HG02981 (cell line): ENCODE measurements around the gene ABCC1.
"Not testable (repeated sequence)": the region's sequence is repeated elsewhere in the genome, so short reads cannot be mapped to it uniquely, and the experiment has no call there.

Experiments
- ATAC-seq: cut with Tn5 transposase; IDR thresholded peaks from one replicate; pipeline ENCODE4 v1.9.1; 2021; ENCODE audit warnings: mild to moderate bottlenecking, moderate library complexity; ENCODE audit not compliant: unreplicated experiment

Gene ABCC1

DNA sequence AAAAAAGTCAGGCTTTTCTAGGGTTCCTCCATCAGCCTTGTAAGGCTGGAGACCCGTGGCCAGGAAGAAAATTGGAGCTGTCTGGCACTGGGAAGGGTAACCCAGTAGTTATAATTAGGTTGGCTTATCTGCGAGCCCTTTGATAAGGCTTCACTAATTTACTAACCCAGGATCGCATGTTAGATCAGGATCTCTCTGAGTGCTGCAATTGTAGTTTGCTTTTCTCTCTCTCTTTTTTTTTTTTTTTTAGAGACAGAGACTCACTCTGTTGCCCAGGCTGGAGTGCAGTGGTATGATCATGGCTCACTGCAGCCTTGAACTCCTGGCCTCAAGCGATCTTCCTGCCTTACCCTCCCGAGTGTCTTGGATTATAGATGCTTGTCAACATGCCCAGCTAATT, 17.0 kb downstream of the ABCC1 start:
- no peak for ATAC-seq

- ATAC-seq: no peak
Measured at GRCh38 chr16:15966836-15967546, 17.6 kb downstream of the ABCC1 start.

DNA sequence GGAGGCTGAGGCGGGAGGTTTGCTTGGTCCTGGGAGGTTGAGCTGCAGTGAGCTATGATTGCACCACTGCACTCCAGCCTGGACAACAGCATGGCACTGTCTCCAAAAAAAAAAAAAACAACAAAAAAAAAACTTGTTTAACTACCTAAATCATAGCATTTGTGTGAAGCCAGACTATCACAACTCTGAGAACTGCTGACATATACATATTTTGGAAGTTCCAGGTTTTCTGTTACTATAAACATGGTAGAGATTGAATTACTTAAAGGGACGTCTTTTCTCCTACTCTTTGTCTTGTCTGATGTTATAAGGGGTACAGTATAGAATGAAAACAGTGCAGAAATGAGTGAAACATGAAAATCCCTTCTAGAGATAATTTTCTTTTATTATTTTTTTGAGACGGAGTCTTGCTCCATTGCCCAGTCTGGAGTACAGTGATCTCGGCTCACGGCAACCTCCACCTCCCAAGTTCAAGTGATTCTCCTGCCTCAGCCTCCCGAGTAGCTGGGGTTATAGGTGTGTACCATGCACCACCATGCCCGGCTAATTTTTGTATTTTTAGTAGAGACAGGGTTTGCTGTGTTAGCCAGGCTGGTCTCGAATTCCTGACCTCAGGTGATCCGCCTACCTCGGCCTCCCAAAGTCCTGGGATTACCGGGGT, 18.4 kb downstream of the ABCC1 start:
- no peak for ATAC-seq

DNA sequence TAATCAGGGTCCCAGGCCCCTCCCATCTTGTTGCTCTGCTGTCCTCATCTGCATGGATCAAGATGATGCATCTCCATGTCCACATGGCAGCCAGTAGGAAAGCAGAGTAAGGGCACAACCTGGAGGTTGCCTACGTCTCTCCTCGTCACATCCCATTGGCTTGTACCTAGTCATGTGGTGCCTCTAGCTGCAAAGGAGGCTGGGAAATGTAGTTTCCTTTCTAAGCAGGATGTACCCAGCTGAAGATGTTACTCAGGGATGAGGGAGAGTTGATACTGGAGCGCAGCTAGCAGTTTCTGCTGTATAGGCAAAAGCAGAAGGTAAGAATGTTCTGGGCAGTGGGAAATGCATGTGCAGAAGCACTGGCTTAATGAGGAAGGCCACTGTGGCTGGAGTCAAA, 20.8 kb downstream of the ABCC1 start:
- ATAC-seq: no peak

DNA sequence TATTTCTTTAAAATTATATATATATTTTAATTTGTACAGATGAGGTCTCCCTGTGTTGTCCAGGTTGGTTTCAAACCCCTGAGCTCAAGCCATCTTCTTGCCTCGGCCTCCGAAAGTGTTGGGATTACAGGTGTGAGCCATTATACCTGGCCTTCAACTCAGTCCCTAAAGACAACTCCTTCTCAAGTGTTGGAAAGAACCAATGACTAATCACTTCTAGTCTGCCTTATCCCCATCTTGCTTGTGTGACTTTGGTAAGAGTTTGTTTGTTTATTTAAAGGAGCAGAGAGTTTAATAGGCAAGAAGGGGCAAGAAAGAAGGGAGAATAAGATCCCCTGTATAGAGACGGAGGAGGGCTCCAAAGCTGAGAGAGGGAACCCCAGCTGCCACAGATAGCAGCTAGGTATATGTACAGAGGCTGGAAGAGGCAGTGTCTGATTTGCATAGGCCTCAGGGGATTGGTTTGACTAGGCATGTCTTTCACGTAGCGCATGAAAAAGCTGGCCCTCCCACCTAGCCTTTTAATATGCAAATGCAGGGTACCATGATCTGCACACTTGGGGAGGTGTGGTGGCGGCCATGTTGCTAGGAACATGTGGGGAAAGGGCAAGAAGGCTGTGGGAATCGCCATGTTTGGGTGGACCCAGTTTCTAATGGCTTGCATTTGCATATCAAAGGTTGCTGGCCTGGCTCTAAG, 21.5 kb downstream of the ABCC1 start:
- ATAC-seq: no peak

- no peak for ATAC-seq
Measured at GRCh38 chr16:15971440-15971815, 22.0 kb downstream of the ABCC1 start.

GRCh38 chr16:15972046-15972868, 22.8 kb downstream of the ABCC1 start:
- ATAC-seq: no peak

DNA sequence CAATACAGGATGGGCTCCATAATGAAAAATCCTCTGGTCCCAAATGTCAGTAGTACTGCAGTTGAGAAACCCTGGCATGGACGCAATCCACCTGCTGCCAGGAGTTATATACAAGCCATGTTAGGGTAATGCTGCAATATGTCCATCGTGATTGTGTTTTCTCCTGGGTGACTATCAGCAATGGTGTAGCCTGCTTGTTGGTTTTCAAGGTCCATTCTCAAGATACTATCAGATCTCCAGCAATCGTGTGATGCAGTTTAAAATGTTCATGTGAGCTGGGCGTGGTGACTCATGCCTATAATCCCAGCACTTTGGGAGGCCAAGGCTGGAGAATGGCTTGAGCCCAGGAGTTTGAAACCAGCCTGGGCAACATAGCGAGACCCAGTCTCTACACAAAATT, 24.0 kb downstream of the ABCC1 start:
- ATAC-seq: no peak

DNA sequence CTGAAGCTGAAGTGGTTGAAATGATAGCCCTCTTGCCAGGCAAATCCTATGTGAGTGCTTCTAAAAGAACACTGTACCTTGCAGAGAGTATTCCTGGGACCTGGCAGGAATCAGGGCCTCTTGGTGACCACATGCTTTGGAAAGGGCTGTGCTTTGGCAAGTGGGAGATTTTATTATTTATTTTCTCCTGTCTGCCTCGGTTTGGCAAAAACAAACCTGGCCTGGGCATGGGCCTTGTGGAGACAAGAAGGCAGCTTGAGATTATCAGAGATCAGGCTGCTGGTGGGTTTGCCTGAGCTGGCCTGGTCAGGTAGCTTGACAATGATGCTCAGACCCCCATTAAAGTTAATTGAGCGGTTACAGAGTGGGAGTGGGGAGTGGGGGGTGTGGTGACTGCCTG, 24.6 kb downstream of the ABCC1 start:
- ATAC-seq: no peak

- no peak for ATAC-seq
Measured at GRCh38 chr16:15975172-15975571, 25.8 kb downstream of the ABCC1 start.

DNA sequence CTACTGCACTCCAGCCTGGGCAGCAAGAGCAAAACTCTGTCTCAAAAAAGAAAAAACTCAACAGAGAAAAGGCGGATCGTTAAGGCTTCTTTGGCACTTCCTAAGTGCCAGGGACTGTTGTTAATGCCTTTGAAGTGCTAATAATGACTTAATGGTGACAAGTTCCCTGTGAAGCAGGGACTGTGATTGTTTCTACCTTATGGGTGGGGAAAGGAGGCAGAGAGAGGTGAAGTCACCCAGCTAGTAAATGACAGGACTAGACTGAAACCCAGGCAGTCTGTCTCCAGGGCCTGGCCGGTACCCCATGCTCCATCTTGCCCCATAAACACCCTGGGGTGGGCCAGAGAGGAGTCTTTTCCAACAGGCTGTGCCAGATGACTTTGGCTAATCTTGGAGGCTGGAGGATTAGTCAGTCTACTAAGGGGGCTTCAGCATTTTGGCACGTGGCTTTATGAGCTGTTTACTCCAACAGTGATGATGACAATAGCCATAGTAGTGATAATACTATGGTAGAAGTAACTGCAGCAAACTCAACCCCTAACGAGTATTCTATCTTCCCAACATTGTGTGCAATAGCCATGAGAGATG, 26.9 kb downstream of the ABCC1 start:
- ATAC-seq: no peak

DNA sequence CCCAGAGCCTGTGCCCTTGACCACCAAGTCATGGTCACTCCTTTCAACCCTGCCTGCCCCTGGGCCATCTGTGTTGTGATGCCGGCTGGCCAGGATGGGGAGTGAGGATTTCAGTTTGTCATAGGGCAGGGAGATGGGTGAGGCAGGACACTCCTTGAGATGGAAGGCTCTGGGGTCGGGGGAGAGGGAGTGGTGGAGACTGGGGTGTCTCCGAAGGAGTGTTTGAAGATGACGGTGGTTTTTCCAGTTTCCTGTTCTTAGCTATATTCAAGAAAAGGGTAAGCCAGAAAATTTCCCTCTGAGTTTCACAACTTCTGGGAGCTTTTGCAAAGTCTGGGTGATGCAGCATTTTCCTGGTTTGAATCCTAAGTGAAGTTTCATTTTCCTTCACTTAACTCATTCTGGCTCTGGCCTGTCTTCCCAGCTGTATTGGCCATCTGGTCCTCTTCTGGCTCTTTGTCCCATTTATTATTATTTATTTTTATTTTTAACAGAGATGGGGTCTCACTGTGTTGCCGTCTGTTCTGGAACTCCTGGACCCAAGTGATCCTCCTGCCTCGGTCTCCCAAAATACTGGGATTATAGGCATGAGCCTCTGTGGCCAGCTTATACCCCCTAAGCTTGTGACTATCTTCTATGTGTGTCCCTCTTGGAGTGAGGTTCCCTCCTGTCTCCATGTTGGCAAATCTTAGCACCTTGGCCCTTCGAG, 27.7 kb downstream of the ABCC1 start:
- no peak for ATAC-seq

GRCh38 chr16:15979801-15980200, 30.4 kb downstream of the ABCC1 start:
- no peak for ATAC-seq

GRCh38 chr16:15980329-15980728, 30.9 kb downstream of the ABCC1 start:
- no peak for ATAC-seq

DNA sequence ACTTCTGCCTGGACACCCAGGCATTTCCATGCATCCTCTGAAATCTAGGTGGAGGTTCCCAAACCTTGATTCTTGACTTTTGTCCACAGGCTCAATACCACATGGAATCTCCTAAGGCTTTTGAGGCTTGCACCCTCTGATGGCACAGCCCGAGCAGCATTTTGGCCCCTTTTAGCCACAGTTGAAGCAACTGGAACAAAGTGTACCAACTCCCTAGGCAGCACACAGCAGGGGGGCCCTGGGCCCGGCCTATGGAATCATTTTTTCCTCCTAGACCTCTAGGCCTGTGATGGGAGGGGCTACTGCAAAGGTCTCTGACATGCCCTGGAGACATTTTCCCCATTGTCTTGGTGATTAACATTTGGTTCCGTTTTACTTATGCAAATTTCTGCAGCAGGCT, 32.0 kb downstream of the ABCC1 start:
- ATAC-seq: no peak

DNA sequence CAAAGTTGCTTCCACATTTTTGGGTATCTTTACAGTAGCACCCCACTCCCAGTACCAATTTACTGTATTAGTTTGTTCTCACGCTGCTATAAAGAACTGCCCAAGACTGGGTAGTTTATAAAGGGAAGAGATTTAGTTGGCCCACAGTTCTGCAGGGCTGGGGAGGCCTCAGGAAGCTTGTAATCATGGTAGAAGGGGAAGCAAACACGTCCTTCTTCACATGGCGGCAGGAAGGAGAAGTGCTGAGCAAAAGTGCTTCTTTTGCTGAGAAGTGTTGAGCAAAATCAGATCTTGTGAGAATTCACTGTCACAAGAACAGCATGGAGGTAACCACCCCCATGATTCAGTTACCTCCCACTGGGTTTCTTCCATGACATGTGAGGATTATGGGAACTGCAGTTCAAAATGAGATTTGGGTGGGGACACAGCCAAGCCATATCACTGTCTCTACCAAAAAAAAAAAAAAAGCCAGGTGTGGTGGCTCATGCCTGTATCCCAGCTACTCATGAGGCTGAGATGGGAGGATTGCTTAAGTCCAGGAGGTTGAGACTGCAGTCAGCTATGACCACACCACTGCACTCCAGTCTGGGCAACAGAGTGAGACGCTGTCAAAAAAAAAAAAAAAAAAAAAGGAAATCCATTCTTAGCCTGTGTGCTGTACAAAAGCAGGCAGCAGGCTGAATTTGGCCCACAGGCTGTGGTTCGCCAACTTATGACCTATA, 32.9 kb downstream of the ABCC1 start:
- not testable (repeated sequence) for ATAC-seq

- ATAC-seq: no peak
Measured at GRCh38 chr16:15983898-15984297, 34.5 kb downstream of the ABCC1 start.

GRCh38 chr16:15985144-15985543, 35.7 kb downstream of the ABCC1 start:
- no peak for ATAC-seq

GRCh38 chr16:15986261-15986660, 36.8 kb downstream of the ABCC1 start:
- ATAC-seq: no peak
